Cerebellar cortex (tissue), 1 donor: ENCODE data around the gene DEPDC5.

Experiments used
- DNase-seq: peaks from one replicate; pipeline ENCODE4 v3.0.0-alpha.2; 2015; ENCODE audit warnings: low spot score

The DEPDC5 gene

DNA sequence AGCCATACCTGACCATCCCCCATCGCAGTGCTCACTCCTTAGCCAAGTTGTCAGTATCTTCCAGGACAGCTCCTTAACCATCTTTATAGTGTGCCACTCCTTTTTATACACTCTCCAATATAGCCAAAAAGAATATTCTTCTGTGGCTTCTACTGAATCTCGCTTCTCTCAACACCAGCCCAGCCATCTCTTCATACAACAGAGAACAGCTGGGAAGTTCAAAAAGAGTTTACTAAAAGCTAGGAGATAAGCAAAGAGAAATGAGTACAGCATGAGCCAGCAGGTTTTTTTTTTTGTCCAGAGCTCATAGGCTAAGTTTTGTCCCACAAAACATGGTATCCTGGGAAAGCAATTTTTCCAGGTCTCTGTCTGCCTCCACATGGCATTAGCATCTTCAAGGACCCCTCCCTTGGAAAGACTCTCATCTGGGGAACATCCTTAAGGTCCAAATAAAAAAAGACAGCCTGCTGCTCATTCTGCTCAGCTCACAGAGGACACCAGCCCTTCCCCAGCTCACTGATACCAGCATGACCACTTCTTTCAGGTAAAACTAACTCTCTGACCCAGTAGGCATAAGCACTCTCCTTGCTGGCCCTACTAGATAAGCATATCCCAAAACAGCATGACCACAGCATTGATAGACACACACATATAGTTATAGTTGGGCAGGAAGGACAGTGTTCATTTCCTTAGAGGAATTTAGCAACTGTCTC is 141.7 kb downstream of the DEPDC5 start:
- DNase-seq, result no peak

DNA sequence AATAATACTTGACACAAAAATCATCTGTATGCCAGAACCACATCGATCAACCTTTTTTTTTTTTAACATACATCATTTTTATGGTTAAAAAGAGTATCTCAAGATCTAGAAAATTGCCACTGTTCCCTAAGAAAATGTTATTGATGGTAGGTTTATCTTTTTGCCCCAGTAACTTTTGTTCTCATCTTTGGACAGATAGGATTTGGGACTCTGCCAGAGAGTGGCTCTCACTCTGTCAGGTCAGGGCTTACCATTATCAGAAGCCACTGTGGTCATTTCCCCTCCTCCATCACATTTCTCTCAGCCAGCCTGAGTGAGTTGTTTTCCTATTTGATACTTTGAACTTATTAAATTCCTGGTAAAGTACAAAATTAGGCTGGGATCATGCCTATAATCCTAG is 142.7 kb downstream of the DEPDC5 start:
- no peak for DNase-seq

DNA sequence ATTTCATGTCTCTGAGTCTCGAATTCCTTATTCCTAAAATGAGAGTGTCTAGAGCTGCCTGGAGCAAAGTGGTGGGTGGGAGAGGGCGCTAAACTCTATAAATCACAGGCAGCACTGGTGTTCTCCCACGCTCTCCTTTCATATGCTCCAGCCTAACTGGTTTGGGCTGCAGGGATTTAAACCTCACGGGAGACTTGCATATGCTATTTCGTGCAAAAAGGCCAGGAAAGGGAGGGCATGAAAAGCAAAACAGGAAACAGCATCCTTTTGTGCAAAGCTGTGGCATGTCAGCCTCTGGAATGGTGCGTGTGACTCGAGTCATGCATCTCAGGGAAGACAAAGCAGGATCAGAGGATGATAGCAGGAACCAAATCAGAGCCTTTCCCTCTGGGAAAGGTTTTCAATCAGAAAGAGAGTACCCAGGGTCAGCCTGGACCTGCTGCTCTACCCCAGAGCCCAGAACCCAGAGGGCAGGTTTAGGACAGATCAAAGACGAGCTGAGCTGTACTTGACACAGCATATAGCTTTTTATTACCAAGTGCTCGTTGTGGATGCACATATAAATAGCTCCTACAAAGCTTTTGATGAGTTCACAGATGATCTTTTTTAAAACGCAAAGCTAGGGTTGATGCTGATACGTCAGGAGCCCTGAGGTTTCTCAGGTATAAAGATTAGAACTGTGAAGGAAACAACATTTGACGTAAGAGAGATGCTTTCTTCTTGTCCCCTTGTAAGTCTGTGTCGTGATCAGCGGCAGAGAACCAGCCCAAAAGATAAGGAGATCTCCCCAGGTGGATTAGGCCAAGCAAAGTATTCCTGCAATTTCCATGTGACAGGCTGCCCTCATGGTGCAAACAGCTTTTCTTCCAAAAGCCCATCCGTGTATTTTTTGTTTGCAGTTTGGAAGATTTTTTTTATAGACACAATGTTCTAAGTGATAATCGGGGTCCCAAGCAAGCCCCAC is 144.3 kb downstream of the DEPDC5 start:
- no peak for DNase-seq

DNA sequence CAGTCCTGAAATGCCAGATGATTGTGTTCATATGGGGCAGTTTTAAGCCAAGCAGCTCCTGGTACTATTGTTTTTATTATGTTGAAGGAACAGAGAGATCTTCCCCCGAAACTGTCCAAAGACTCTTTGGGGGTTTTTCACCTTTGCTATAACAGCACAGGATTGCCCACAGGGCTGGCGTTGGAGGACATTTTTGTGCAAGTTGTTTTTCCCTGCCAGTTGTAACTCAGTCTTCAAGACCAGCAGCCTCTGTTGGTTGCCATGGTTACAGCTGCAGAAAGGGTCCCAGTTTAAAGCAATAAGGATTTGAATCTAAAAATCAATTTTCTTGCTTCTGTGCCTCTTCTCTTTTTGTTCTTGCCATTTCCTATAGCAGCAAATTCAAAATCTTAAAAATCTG is 145.1 kb downstream of the DEPDC5 start:
- DNase-seq, result no peak

DNA sequence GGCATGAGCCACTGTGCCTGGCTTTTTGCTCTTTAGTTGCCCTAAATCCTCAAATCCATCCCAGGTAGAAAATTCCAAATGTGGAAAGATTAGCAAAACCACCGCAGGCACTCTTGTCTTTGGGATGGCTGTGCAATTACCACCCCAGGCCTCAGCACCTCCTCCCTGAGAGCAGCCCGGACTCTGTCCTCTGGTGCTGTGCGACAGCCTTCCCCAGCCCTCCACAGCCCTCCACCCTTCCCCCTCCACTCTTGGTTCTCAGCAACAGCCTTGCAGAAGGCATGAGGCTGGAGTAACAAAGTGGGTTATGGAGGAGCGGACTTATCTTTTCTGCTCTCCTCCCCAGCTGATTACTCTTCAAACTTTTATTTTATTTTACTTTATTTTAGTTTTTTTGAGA is 145.8 kb downstream of the DEPDC5 start:
- DNase-seq, result no peak

DNA sequence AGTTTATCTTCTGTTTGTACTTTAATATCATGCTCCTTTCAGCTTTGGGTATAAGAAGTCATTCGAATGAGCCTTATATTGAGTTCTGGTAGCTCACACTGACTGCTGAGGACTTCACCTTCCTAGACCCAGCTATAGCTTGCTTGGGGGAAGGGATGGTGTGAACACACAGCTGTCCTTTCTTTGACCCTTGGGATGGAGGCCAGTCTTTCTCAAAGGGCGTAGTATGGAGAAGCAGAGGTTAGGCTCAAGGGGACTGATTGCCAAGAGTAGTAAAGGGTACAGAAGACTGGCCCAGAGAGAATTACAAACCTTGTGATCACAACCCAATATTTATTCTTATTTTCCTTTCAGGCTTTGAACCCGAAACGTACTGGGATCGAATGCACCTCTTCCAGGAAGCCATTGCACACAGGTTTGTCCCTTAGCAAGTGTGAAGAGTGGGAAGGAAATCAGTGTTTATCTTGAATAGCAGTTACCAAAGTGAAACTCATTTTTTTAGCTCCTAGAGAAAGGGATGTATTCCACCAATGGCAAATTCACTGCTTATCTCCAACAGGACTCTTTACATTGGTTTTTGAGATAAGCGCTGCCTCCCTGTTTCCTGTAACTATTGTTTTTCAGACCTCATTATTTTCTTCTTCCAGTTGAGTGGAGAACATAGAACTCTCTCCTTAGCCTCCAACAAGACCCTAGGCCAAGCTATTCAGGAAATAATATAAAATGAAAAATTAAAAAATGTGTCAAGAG is 147.7 kb downstream of the DEPDC5 start:
- DNase-seq, result no peak

DNA sequence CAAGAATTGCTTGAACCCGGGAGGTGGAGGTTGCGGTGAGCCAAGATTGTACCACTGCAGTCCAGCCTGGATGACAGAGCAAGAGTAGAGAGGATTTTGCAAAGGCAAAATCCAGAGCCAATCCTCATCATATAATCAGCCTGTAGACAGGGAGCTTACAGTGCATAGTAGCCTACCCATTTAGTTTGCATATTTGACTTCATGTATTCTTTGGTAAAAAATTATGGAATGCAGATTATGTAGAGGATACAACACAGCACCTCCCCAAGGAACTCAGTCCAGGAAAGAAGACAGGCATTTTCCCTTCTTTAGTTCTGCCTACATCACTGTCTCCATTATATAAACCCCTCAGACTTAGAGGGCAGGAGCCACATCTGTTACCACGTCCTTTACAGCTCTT is 150.8 kb downstream of the DEPDC5 start:
- no peak for DNase-seq

DNA sequence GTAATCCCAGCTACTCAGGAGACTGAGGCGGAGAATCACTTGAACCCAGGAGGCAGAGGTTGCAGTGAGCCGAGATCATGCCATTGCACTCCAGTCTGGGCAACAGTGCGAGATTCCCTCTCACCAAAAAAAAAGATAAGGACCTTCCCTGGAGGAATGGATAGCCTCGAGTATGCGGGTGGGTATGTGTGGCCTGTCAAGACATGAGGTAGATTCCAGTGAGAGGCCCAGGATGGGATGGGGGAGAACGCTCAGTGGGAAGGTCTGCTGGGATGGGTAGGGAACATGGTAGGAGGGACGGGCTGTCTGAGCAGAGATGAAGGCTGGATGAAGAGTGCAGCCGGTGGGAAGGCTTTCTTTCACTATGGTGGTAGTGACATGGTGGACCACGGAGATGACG is 151.5 kb downstream of the DEPDC5 start:
- no peak for DNase-seq

DNA sequence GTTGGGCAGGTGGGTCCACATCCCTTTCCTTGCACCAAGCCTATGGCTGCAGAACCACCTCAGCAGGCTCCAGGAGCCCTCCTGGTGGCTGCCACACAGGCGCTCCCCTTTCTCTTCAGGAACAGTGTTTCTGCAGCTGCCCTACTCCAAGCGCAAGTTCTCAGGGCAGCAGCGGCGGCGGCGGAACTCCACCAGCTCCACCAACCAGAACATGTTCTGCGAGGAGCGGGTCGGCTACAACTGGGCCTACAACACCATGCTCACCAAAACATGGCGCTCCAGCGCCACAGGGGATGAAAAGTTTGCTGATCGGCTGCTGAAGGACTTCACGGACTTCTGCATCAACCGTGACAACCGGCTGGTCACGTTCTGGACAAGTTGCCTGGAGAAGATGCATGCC is 152.3 kb downstream of the DEPDC5 start:
- DNase-seq, result no peak

DNA sequence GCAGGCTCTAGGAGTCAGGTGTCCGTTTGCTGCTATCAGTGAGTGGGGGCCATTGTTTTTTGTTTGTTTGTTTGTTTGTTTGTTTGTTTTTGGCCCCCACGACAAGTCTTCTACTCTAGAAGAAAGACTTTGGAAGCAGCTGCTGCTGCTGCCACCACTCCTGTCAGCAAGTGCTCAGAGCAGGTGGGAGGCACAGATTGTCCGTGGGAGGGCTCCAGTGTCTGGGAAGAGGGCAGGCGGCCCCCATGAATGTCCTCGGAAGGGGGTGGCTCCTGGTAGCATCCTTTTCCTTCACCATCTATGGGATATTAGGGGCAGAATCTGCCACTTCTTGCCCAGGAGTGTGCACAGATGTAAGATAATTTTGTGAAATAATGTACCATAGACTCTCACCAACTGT is 152.8 kb downstream of the DEPDC5 start:
- no peak for DNase-seq

DNA sequence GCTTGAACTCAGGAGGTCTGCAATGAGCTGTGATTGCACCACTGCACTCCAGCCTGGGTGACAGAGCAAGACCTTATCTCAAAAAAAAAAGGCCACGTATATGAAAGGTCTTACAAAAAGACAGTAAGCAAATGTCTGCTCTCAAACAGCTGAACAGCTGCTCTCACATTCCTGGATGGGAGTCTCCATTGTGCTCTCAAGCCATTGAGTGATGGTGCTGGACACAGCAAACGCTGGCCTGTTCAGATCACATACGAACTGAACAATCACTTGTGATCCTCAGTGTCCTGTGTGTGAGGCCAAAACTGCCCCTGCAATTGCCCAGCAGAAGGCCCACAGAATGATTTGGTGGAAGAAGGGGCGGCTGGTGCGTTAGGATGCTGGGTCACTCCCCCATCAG is 156.2 kb downstream of the DEPDC5 start:
- DNase-seq, result no peak

DNA sequence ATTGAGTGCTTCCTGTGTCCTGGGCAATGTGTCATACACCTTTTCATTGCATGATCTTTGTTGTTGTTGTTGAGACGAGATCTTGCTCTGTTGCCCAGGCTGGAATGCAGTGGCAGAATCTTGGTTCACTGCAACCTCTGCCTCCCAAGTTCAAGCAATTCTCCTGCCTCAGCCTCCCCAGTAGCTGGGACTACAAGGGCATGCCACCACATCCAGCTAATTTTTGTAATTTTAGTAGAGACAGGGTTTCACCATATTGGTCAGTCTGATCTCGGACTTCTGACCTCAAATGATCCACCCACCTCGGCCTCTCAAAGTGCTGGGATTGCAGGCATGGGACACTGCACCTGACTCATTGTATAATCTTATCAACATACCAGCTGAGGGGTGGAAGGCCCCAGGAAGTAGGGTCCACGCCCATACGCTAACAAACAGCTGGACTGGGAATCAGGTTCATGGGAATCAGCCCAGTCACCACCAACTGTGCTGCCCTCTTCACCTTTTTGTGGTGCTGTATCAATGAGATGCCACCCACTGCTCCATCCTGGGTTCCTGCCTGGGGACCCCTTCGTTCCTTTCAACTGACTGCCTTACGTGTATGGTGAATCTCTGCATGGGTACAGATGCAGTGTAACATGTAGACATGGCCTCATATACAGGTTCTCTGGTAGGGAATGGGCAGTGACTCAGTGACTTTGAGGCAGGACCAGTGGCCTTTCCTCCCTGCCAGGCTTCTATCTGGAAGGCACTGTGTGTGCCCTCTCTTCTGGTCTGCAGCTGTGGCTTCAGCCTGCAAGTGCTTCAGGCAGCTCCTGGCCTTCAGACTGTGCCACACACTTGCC is 158.0 kb downstream of the DEPDC5 start:
- DNase-seq, result no peak

DNA sequence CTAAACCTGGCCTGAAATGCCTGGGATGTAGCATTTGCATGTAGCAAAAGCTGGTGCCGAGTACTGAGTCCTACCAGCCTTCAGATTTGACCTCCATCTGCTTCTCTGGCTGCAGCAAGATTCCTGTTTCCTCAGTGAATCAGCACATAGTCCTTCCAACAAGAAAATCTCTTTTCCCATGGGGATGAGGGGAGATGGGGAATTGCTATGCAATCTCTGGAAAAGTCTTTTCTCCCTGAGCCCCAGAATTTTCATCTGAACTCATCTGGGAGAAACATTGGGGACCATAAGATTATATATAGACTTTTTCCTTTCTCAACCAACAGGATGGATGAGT is 158.6 kb downstream of the DEPDC5 start:
- DNase-seq, result no peak

DNA sequence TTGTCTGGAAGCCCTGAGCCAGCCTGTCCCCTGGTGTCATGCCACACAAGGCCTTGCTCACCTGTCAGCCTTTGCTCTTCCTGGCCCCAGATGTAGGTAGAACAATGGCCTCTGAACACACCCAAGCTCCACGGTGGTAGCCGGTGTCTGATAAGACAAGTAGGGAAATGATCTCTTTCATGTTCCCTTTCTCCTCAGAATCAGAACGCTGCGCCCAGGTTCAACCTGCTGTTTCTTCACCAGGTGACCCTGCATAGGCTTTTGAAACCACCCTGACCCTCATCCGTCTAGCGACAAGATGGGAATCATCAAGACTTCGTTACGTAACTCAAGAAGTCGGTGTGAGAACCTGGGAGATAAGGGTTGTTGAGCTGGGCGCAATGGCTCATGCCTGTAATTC is 161.8 kb downstream of the DEPDC5 start:
- no peak for DNase-seq

DNA sequence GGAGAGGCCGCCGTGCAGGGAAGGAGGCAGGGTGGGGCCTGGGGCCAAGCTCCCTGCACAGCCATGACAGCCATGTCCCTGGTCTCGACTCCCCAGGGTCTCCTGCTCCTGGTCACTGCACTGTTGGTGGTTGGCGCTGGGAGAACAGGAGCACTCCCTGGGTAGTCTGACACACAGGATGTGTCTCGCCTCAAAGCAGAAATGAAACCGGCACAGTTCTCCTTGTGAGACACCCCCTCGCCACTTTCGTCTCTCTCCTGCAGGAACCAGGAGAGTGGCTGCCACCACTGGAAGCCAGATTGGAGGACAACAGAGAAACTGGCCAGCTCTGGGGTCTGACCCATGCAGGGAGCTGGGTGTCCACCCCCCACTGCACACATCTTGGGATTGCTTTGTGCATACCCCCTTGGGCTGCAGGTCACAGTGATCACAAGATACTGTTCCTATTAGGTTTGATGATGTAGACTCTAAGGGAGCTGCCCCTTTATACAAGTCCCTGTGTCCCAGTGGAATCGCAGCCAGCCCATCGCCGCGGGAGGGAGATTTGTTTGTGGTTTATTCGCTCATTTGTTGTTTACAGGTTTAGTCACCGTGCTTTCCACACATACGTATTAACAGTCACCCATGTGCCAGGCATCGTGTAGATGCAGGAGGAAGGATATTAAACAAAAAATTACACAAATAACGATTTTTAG is 163.6 kb downstream of the DEPDC5 start:
- no peak for DNase-seq

DNA sequence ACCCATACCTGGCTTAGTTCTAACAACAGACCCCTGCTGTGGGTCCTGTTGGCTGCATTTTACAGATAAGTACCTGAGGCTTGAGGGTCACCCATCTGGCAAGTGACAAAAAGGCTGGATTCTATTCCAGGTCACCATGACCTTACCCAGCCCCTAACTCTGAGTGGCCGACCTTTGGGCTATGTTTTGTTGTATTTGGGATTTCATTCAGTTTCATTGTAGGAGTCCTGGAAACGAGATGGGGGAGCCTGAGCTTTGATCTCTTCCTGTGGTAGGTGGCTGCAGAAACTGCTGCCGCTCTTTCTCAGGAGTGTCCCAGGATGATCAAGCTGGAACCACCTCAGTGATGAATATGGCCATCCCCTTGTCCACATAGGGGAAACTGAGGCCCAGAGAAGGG is 165.9 kb downstream of the DEPDC5 start:
- no peak for DNase-seq

DNA sequence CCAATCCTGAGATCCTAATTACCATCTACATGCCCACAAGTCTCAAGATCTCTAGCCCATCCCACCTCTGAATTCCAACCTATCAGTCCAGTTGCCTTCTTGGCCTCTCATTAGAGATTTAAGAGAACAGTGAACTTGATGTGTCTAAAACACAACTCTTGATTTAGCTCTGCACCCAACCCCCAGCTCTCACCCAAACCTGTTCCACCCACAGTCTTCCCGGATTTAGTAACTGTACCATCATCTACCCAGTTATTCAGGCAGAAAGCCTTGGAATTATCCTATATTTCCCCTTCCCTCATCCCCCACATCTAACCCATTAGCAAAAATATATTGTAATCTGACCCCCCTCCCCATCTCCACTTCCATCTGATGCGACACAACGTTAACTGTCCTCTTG is 166.5 kb downstream of the DEPDC5 start:
- no peak for DNase-seq

DNA sequence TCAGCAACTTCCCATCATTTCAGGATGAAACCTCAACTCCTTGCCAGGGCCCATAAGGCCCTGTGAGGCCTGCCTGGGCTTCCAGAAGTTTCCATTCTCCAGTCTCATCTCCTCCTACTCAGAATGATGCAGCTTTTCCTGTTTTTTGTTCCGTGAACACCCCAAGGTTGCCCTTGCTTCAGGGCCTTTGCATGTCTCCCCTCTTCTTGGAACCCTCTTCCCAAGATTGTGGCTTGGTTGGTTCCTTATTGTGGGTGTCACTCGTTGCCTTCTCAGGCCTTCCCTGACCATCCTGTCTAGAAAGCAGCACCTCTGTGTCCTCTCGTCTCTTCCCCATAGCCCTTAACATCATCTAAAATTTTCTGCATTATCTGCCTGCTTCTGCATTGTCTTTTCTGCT is 167.3 kb downstream of the DEPDC5 start:
- DNase-seq, result no peak

DNA sequence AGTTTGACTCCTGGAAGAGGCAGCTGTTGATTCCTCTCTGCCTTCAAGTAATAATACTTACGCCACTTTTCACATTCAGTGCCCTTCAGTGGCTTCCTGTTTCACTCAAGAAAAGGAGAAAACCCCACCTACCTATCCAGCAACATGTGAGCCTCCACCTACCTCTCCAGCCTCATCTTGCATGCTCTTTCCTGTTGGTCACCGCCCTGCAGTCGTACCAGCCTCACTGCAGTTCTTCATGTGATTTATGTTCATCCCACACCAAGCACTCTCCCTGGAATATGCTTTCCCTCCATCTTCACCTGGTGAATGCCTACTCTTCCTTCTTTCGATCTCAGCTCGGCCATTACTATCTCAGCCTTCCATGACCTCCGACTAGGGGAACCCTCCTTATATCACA is 168.7 kb downstream of the DEPDC5 start:
- no peak for DNase-seq

DNA sequence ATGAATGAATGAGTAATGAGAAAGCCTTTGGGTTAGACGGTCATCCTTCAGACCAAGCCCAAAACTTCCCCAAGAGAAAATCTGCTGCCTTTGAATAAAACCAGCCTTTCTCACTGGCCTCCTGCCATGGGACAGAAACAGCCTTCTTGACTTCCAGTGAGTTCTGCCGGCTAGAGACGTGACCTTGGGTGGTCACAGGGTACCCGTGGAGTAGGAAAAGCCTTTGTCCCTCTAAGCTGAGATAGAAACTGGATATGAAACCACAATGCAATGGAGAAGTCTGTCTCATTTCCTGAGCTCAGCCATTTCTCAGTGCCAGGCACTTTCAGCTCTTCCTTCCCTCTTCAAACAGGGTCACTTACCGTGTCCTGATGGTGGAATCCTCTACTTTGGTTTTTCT is 169.3 kb downstream of the DEPDC5 start:
- DNase-seq, result no peak

DNA sequence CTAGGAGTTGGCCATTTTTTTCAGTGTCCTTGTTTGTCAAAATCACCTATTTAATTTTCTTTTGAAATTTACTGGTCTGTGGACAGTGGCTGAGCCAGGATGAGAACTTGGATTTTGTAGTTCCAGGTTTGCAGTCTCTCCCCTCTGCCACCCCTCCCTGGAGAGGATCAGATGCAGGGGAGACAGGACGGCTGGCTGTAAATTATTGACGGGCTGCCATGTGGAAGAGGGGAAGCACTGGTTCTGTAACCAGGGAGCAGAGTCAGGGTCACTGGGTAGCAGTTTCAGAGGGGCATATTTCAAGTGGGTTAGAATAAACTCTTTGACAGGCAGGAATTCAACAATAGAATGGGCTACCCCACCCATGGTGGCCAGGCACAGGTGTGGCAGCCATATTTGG is 169.9 kb downstream of the DEPDC5 start:
- DNase-seq, result no peak
